ENCODE results near the gene KRTAP5-5.

GRCh38 chr11:1642288-1643145 lies 12.9 kb downstream of the KRTAP5-5 start:
- TF ChIP-seq YY1 (IDR thresholded peaks at IDR 0.05; ENCODE audit: insufficient read depth, insufficient read length) (no peak), SUZ12 (IDR thresholded peaks at IDR 0.05; ENCODE audit: extremely low read depth, insufficient read depth, insufficient read length) (no peak), ZNF274 (IDR thresholded peaks at IDR 0.05; ENCODE audit: low read depth, low read length) (no peak)

All from NT2/D1 (cell line).